Embryonic facial prominence (tissue), 1 donor: ENCODE results near the gene MAGEA2B.
"Not testable (repeated sequence)": the region's sequence is repeated elsewhere in the genome, so short reads cannot be mapped to it uniquely, and the experiment has no call there.

ENCODE experiments used
- DNase-seq: peaks from one replicate; pipeline ENCODE4 v3.0.0-alpha.2; 2016; ENCODE audit errors: extremely low spot score

MAGEA2B gene

GRCh38 chrX:152754871-152755270 is 40.4 kb downstream of the MAGEA2B start:
- not testable (repeated sequence) for DNase-seq

- not testable (repeated sequence) for DNase-seq
Measured at GRCh38 chrX:152758918-152759317, 44.5 kb downstream of the MAGEA2B start, which contains the start of gene CSAG3. TSS of gene CSAG3 (plus strand) at chrX:152759218.

- not testable (repeated sequence) for DNase-seq
Measured at GRCh38 chrX:152759544-152759943, 45.1 kb downstream of the MAGEA2B start.

GRCh38 chrX:152761582-152761981 is 47.2 kb downstream of the MAGEA2B start:
- not testable (repeated sequence) for DNase-seq

- not testable (repeated sequence) for DNase-seq
Measured at GRCh38 chrX:152766562-152766961, 52.1 kb downstream of the MAGEA2B start.
